Fibroblast of mammary gland (primary cell): ENCODE measurements around the gene RIC1.
"Not testable (repeated sequence)": the region's sequence is repeated elsewhere in the genome, so short reads cannot be mapped to it uniquely, and the experiment has no call there.

Experiments
- DNase-seq: peaks from one replicate; pipeline ENCODE4 v3.0.0-alpha.2; 2010; ENCODE audit warnings: low read depth
- H3K4me3 ChIP-seq: 2 replicates; pipeline ENCODE4 v1.5.1; 2011; ENCODE audit warnings: low read depth, mild to moderate bottlenecking, low read length, moderate library complexity; ENCODE audit not compliant: control insufficient read depth
- CTCF ChIP-seq: conservative IDR thresholded peaks from 2 replicates; pipeline ENCODE4 v1.5.1; 2011; ENCODE audit warnings: low read depth, low read length, inconsistent platforms; ENCODE audit not compliant: control insufficient read depth, insufficient read depth

RIC1 gene

GRCh38 chr9:5762421-5762820 lies 133.5 kb downstream of the RIC1 start:
- TF ChIP-seq CTCF = no peak
- no peak overlapping the region for H3K4me3 ChIP-seq
- DNase-seq = peak; percentile 37

- DNase-seq = no peak
- H3K4me3 ChIP-seq = no peak overlapping the region
- TF ChIP-seq CTCF = no peak
Measured at GRCh38 chr9:5764130-5764868, 135.4 kb downstream of the RIC1 start.

GRCh38 chr9:5767968-5768932 lies 139.3 kb downstream of the RIC1 start:
- no peak overlapping the region for H3K4me3 ChIP-seq
- no peak for TF ChIP-seq CTCF
- no peak for DNase-seq

GRCh38 chr9:5773324-5773999 lies 144.6 kb downstream of the RIC1 start:
- no peak overlapping the region for H3K4me3 ChIP-seq
- no peak for DNase-seq
- peak; percentile 11 for TF ChIP-seq CTCF

GRCh38 chr9:5778805-5779204 lies 149.9 kb downstream of the RIC1 start:
- no peak for DNase-seq
- no peak for TF ChIP-seq CTCF
- no peak overlapping the region for H3K4me3 ChIP-seq

- not testable (repeated sequence) for DNase-seq, H3K4me3 ChIP-seq
Measured at GRCh38 chr9:5779705-5780218, 150.9 kb downstream of the RIC1 start.

GRCh38 chr9:5783420-5783819 lies 154.5 kb downstream of the RIC1 start:
- H3K4me3 ChIP-seq, DNase-seq: not testable (repeated sequence)
